Activated CD8-positive, alpha-beta T cell treated with anti-CD3 and anti-CD28 coated beads, Interleukin-2, amount 10 ng/mL, durations not matched to agents 7 days and 5 days (primary cell): Measurements from ENCODE around the gene FOXP4. TPM values are rescaled to one million over a fixed set of nuclear protein-coding genes. Genes with fewer than 3 reads are reported as not detected.

Experiments used
- ATAC-seq: fragments of 150-1000 bp; cut with Tn5 transposase; one replicate; pipeline ENCODE4 v1.10.0; 2021; ENCODE audit warnings: moderate library complexity
- CTCF ChIA-PET: fragments of 350-600 bp; sonication (Branson Sonifier 250); formaldehyde crosslinking; loops from one replicate; lab custom pipeline; 2021; ENCODE audit warnings: antibody characterized with exemption; lab: Charles Lee
- POLR2A ChIA-PET: fragments of 350-600 bp; sonication (Branson Sonifier 250); formaldehyde crosslinking; loops from one replicate; lab custom pipeline; 2021; ENCODE audit warnings: antibody characterized with exemption; lab: Charles Lee
- DNase-seq: peaks from one replicate; pipeline ENCODE4 v3.0.0-alpha.2; 2020
- H3K27ac Mint-ChIP-seq: one replicate; pipeline ENCODE4 v1.8.0; 2021; ENCODE audit warnings: mild to moderate bottlenecking, mixed read lengths
- H3K27me3 Mint-ChIP-seq: one replicate; pipeline ENCODE4 v1.8.0; 2021; ENCODE audit warnings: low read depth, mixed read lengths
- H3K36me3 Mint-ChIP-seq: one replicate; pipeline ENCODE4 v1.8.0; 2021; ENCODE audit warnings: low read depth, mixed read lengths
- H3K4me1 Mint-ChIP-seq: one replicate; pipeline ENCODE4 v1.8.0; 2021; ENCODE audit warnings: low read depth, mixed read lengths
- H3K4me3 Mint-ChIP-seq: one replicate; pipeline ENCODE4 v1.8.0; 2021; ENCODE audit warnings: mild to moderate bottlenecking, mixed read lengths
- H3K9me3 Mint-ChIP-seq: one replicate; pipeline ENCODE4 v1.8.0; 2022; ENCODE audit warnings: mixed read lengths; ENCODE audit not compliant: insufficient read depth
- total RNA-seq, 2 experiments: library from RNA; stranded (reverse); gene quantifications; one replicate each; pipeline ENCODE4 v1.2.3, GENCODE V29; 2021

FOXP4 gene
- 1 to 10 TPM; 6.7 to 7.1 TPM for total RNA-seq

GRCh38 chr6:41545703-41546474 lies at the start of gene FOXP4:
Gene FOXP4, plus strand, starts transcription at chr6:41546381. Its CDS starts 19,380 bp downstream, at chr6:41565761.
- ChIA-PET POLR2A (no interaction called here), CTCF (interaction anchor here (2.4 kb wide), 1 partner anchor 120 kb away, joined by 13 read pairs; no protein-coding TSS in a partner anchor)
- DNase-seq (peak; percentile 92), ATAC-seq (peak; percentile 87)
- H3K27me3 Mint-ChIP-seq = peaks cover 60% of the 10 kb centered on the region
- no peaks in the 10 kb centered on the region for H3K9me3 Mint-ChIP-seq
- H3K36me3 Mint-ChIP-seq = no peaks in the 10 kb centered on the region
- H3K4me1 Mint-ChIP-seq = peaks cover 30% of the 10 kb centered on the region
- H3K4me3 Mint-ChIP-seq = peak within 1 kb of the TSS; percentile 81
- no peak within 1 kb of the TSS for H3K27ac Mint-ChIP-seq

GRCh38 chr6:41497573-41497972 lies 48.6 kb upstream of the FOXP4 start:
- ChIA-PET CTCF (interaction anchor here (1.0 to 1.3 kb wide), 3 partner anchors 73 to 219 kb away, joined by 3 to 8 read pairs (median 4); no protein-coding TSS in a partner anchor), POLR2A (no interaction called here)
- DNase-seq (no peak), ATAC-seq (no peak)
- Mint-ChIP-seq H3K36me3 (no peaks in the 10 kb centered on the region), H3K27ac (no peak overlapping the region), H3K4me1 (peaks cover 4% of the 10 kb centered on the region), H3K27me3 (peaks cover 60% of the 10 kb centered on the region), H3K4me3 (no peak overlapping the region), H3K9me3 (no peaks in the 10 kb centered on the region)

- DNase-seq = no peak
- Mint-ChIP-seq H3K27ac (no peak overlapping the region), H3K27me3 (peaks cover 61% of the 10 kb centered on the region), H3K4me1 (peaks cover 4% of the 10 kb centered on the region), H3K36me3 (no peaks in the 10 kb centered on the region), H3K9me3 (no peaks in the 10 kb centered on the region), H3K4me3 (no peak overlapping the region)
- ChIA-PET POLR2A (no interaction called here), CTCF (no interaction called here)
- ATAC-seq = no peak
These were observed 48.2 kb upstream of the FOXP4 start for GRCh38 chr6:41497994-41498393.

GRCh38 chr6:41498968-41499599 lies 47.1 kb upstream of the FOXP4 start:
- POLR2A ChIA-PET = no interaction called here
- H3K9me3 Mint-ChIP-seq = no peaks in the 10 kb centered on the region
- no peaks in the 10 kb centered on the region for H3K36me3 Mint-ChIP-seq
- H3K27ac Mint-ChIP-seq = no peak overlapping the region
- CTCF ChIA-PET = no interaction called here
- no peak for DNase-seq
- no peak overlapping the region for H3K4me3 Mint-ChIP-seq
- peaks cover 62% of the 10 kb centered on the region for H3K27me3 Mint-ChIP-seq
- peaks cover 4% of the 10 kb centered on the region for H3K4me1 Mint-ChIP-seq
- no peak for ATAC-seq

- Mint-ChIP-seq H3K27me3 (peaks cover 64% of the 10 kb centered on the region), H3K4me1 (peaks cover 14% of the 10 kb centered on the region), H3K36me3 (no peaks in the 10 kb centered on the region), H3K27ac (no peak overlapping the region), H3K9me3 (no peaks in the 10 kb centered on the region), H3K4me3 (no peak overlapping the region)
- ChIA-PET POLR2A (no interaction called here), CTCF (no interaction called here)
- ATAC-seq = no peak
- no peak for DNase-seq
These were observed 45.6 kb upstream of the FOXP4 start for GRCh38 chr6:41500561-41500960.

GRCh38 chr6:41502566-41502916 lies 43.6 kb upstream of the FOXP4 start:
- Mint-ChIP-seq H3K27ac (no peak overlapping the region), H3K4me1 (peaks cover 16% of the 10 kb centered on the region), H3K9me3 (no peaks in the 10 kb centered on the region), H3K27me3 (peaks cover 67% of the 10 kb centered on the region), H3K4me3 (no peak overlapping the region), H3K36me3 (no peaks in the 10 kb centered on the region)
- no peak for DNase-seq
- POLR2A ChIA-PET = no interaction called here
- CTCF ChIA-PET = no interaction called here
- no peak for ATAC-seq

GRCh38 chr6:41502917-41503671 lies 43.1 kb upstream of the FOXP4 start:
- Mint-ChIP-seq H3K27me3 (peaks cover 69% of the 10 kb centered on the region), H3K36me3 (no peaks in the 10 kb centered on the region), H3K4me1 (peaks cover 16% of the 10 kb centered on the region), H3K27ac (no peak overlapping the region), H3K4me3 (no peak overlapping the region), H3K9me3 (no peaks in the 10 kb centered on the region)
- DNase-seq (no peak), ATAC-seq (no peak)
- ChIA-PET POLR2A (no interaction called here), CTCF (no interaction called here)

- ATAC-seq (peak; percentile 47), DNase-seq (no peak)
- POLR2A ChIA-PET = no interaction called here
- Mint-ChIP-seq H3K4me3 (no peak overlapping the region), H3K27me3 (peaks cover 66% of the 10 kb centered on the region), H3K9me3 (no peaks in the 10 kb centered on the region), H3K4me1 (peaks cover 15% of the 10 kb centered on the region), H3K36me3 (no peaks in the 10 kb centered on the region), H3K27ac (no peak overlapping the region)
- CTCF ChIA-PET = no interaction called here
These were observed 42.2 kb upstream of the FOXP4 start for GRCh38 chr6:41503827-41504465.

- Mint-ChIP-seq H3K4me3 (no peak overlapping the region), H3K36me3 (no peaks in the 10 kb centered on the region), H3K27me3 (peaks cover 70% of the 10 kb centered on the region), H3K9me3 (no peaks in the 10 kb centered on the region), H3K4me1 (peaks cover 12% of the 10 kb centered on the region), H3K27ac (no peak overlapping the region)
- DNase-seq (no peak), ATAC-seq (no peak)
- CTCF ChIA-PET = no interaction called here
- POLR2A ChIA-PET = no interaction called here
These were observed 41.6 kb upstream of the FOXP4 start for GRCh38 chr6:41504466-41505121.

- POLR2A ChIA-PET = no interaction called here
- no peaks in the 10 kb centered on the region for H3K9me3 Mint-ChIP-seq
- no peak for ATAC-seq
- CTCF ChIA-PET = no interaction called here
- H3K36me3 Mint-ChIP-seq = no peaks in the 10 kb centered on the region
- no peak overlapping the region for H3K27ac Mint-ChIP-seq
- no peak for DNase-seq
- H3K27me3 Mint-ChIP-seq = peaks cover 76% of the 10 kb centered on the region
- peaks cover 12% of the 10 kb centered on the region for H3K4me1 Mint-ChIP-seq
- no peak overlapping the region for H3K4me3 Mint-ChIP-seq
These were observed 40.8 kb upstream of the FOXP4 start for GRCh38 chr6:41505122-41506049.
